AG04449 (cell line): ENCODE data around the gene PTPRO.
A peak's percentile ranks its signal among the peaks of the same experiment; 100 is the strongest.

Experiments
- CTCF ChIA-PET: fragments of 350-600 bp; formaldehyde crosslinking; extraction: SDS; loops from one replicate; lab custom pipeline; 2021; ENCODE audit warnings: antibody characterized with exemption; lab: Yijun Ruan, JAX
- POLR2A ChIA-PET: fragments of 400-600, 350-600 bp; formaldehyde crosslinking; extraction: SDS; loops from one replicate; lab custom pipeline; 2020; ENCODE audit warnings: antibody characterized with exemption, inconsistent platforms; lab: Yijun Ruan, JAX
- DNase-seq: peaks from one replicate; pipeline ENCODE4 v3.0.0-alpha.2; 2010; ENCODE audit warnings: low read depth, low spot score
- H3K4me3 ChIP-seq: 2 replicates; pipeline ENCODE4 v1.5.1; 2011; ENCODE audit warnings: low read depth, mild to moderate bottlenecking, control low read depth, low read length
- TF ChIP-seq, protein P1 (sequence below): IDR thresholded peaks from one replicate; pipeline ENCODE4 v1.5.1; 2011; ENCODE audit warnings: mild to moderate bottlenecking, moderate library complexity, low read length, control low read depth, inconsistent platforms; ENCODE audit not compliant: insufficient read depth; ENCODE audit errors: missing control alignments

Gene PTPRO

DNA sequence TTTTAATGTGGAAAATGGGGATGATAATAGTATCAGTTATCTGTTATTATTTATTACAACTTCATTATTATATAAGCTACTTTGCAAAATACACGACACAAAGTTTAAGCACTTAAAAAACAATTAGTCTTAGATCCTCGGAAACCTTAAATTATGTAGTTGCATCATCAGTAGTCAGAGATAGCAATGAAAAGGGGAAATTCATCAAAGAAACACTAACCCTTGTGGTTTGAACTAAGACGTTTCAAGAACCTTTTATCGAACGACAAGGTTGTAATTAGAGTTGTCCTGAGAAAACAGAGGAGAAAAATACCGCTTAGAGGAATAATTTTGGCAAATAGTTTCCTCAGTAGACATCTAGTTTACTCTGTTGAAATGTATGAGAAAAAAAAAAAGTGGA, 198.5 kb downstream of the PTPRO start:
- no peak for DNase-seq
- POLR2A ChIA-PET = no interaction called here
- CTCF ChIA-PET = interaction anchor here (1.0 to 2.7 kb wide), 7 partner anchors 10 to 299 kb away, joined by 3 to 36 read pairs (median 7); partner anchors contain the start of gene RERG

DNA sequence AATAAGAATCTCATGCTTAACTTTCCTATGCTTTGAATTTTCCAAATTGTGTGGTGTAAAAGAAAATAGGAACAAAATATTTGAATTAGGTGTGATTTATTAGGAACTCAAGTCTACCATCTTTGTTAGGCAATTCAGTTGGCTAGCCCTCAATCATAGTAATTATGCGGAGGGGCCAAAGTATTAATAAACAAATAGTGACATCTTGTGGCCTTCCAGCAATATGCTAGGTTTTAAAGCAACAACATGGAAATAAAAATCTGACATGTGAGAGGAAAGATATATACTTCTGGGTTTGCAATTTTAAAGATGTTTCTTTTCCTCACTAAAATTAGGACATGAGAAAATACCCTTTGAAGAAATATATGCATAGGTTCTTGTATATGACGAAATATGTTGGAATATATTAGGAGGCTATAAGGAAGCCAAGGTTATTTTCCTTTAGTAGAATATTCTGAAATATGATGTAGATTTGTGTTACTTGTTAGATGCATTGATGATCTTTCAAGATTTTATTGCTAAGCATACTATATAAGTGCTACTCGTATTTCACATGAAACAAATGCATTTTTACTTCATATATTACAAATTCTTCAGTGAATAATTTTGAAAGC, 200.4 kb downstream of the PTPRO start:
- H3K4me3 ChIP-seq = no peak overlapping the region
- POLR2A ChIA-PET = no interaction called here
- DNase-seq = no peak
- CTCF ChIA-PET = interaction anchor here (0.6 to 2.0 kb wide), 15 partner anchors 9 to 527 kb away, joined by 3 to 48 read pairs (median 6); no protein-coding TSS in a partner anchor
- TF ChIP-seq, protein P1, sequence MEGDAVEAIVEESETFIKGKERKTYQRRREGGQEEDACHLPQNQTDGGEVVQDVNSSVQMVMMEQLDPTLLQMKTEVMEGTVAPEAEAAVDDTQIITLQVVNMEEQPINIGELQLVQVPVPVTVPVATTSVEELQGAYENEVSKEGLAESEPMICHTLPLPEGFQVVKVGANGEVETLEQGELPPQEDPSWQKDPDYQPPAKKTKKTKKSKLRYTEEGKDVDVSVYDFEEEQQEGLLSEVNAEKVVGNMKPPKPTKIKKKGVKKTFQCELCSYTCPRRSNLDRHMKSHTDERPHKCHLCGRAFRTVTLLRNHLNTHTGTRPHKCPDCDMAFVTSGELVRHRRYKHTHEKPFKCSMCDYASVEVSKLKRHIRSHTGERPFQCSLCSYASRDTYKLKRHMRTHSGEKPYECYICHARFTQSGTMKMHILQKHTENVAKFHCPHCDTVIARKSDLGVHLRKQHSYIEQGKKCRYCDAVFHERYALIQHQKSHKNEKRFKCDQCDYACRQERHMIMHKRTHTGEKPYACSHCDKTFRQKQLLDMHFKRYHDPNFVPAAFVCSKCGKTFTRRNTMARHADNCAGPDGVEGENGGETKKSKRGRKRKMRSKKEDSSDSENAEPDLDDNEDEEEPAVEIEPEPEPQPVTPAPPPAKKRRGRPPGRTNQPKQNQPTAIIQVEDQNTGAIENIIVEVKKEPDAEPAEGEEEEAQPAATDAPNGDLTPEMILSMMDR = peak; percentile 22

More for the DNA sequence above, 198.5 kb downstream of the PTPRO start:
- TF ChIP-seq, protein P1 = no peak
- H3K4me3 ChIP-seq = no peak overlapping the region

DNA sequence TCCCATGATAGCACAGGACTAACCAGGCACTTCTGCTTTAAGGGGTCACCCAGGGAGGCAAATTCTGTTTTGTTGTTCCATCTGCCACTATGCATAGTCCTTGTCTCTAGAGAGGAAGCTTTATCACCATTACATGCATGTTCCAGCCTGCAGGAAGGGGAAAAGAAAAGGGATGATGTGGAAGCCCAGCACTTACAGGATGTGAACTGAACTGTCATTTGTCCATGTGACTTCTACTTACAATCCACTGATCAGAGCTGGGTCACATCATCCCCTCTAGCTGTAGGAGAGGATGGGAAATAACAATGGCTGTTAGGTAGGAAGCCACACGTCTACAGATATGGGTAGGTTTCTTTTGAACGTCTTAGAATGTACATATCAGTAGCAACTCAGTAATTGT, 203.1 kb downstream of the PTPRO start:
- no peak overlapping the region for H3K4me3 ChIP-seq
- TF ChIP-seq, protein P1 = no peak
- CTCF ChIA-PET = interaction anchor here (0.9 to 11.9 kb wide), 8 partner anchors 9 to 305 kb away, joined by 3 to 542 read pairs (median 4); no protein-coding TSS in a partner anchor
- DNase-seq = no peak
- POLR2A ChIA-PET = no interaction called here

DNA sequence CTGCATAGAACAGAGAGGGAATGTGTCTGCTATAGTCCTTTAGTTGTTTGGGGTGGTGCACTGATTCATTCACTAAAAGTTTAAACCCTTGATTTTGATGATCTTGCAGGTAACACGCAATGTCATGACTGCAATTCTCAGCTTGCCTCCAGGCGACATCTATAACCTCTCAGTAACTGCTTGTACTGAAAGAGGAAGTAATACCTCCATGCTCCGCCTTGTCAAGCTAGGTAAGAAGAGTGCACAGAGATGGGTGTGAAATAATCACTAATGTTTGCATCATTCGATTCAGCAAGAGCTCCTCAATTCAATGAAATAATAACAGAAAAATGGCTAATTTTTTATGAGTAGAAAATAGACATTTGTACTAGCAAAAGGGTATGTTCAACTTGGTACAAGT, 203.7 kb downstream of the PTPRO start:
- H3K4me3 ChIP-seq = no peak overlapping the region
- POLR2A ChIA-PET = no interaction called here
- TF ChIP-seq, protein P1 = no peak
- no peak for DNase-seq
- CTCF ChIA-PET = interaction anchor here (1.2 to 11.9 kb wide), 5 partner anchors 9 to 306 kb away, joined by 4 to 542 read pairs (median 5); no protein-coding TSS in a partner anchor

- DNase-seq = no peak
- no peak overlapping the region for H3K4me3 ChIP-seq
- TF ChIP-seq, protein P1 = no peak
- ChIA-PET CTCF (interaction anchor here (1.0 to 11.9 kb wide), 12 partner anchors 18 to 331 kb away, joined by 3 to 542 read pairs (median 4); partner anchors contain the start of gene RERG), POLR2A (no interaction called here)
Observed at GRCh38 chr12:15527201-15528080, 205.1 kb downstream of the PTPRO start.
